NCI-H2227 (cell line): ENCODE measurements around the gene CARD10.

Experiments
- DNase-seq: peaks from one replicate; lab custom pipeline; 2025; ENCODE audit not compliant: unreplicated experiment; lab: John Stamatoyannopoulos, UW

CARD10 gene

GRCh38 chr22:37488337-37489135 lies 30.7 kb downstream of the CARD10 start:
- DNase-seq, result no peak

GRCh38 chr22:37487571-37487970 lies 31.6 kb downstream of the CARD10 start:
- DNase-seq, result no peak

GRCh38 chr22:37487129-37487528 lies 32.1 kb downstream of the CARD10 start:
- no peak for DNase-seq

GRCh38 chr22:37486224-37486845 lies 32.9 kb downstream of the CARD10 start, which contains the start of gene MFNG:
TSS of gene MFNG (minus strand) at chr22:37486384. CDS start at chr22:37486177, 207 bp downstream.
- peak; percentile 69 for DNase-seq

- no peak for DNase-seq
Observed at GRCh38 chr22:37485395-37486223, 33.6 kb downstream of the CARD10 start.

- no peak for DNase-seq
Observed at GRCh38 chr22:37484480-37485394, 34.5 kb downstream of the CARD10 start.

- DNase-seq, result no peak
Observed at GRCh38 chr22:37483050-37483449, 36.2 kb downstream of the CARD10 start.

GRCh38 chr22:37482244-37482643 lies 37.0 kb downstream of the CARD10 start:
- no peak for DNase-seq

GRCh38 chr22:37481347-37481907 lies 37.8 kb downstream of the CARD10 start:
- DNase-seq, result no peak

GRCh38 chr22:37480387-37481346 lies 38.5 kb downstream of the CARD10 start:
- no peak for DNase-seq

GRCh38 chr22:37479196-37479595 lies 40.0 kb downstream of the CARD10 start:
- no peak for DNase-seq

- DNase-seq, result no peak
Observed at GRCh38 chr22:37476389-37477329, 42.6 kb downstream of the CARD10 start.

- no peak for DNase-seq
Observed at GRCh38 chr22:37474447-37475090, 44.6 kb downstream of the CARD10 start.

GRCh38 chr22:37473437-37473946 lies 45.7 kb downstream of the CARD10 start:
- no peak for DNase-seq

GRCh38 chr22:37472418-37473006 lies 46.7 kb downstream of the CARD10 start:
- DNase-seq, result no peak

GRCh38 chr22:37471727-37472417 lies 47.3 kb downstream of the CARD10 start:
- no peak for DNase-seq
